Tongue (tissue), 2 donors: Measurements from ENCODE around the gene SSR1. TPM values are rescaled to one million over a fixed set of nuclear protein-coding genes. Genes with fewer than 3 reads are reported as not detected.

Source experiments
- DNase-seq: peaks from one replicate; pipeline ENCODE4 v3.0.0-alpha.2; 2015
- total RNA-seq: library from RNA; depleted of rRNA; stranded (reverse); fragments of >200 nt; gene quantifications from one replicate; pipeline ENCODE4 v1.2.3, GENCODE V29; 2014

The SSR1 gene
- total RNA-seq, 1 donor from 2014 or later, result 60.5 TPM

DNA sequence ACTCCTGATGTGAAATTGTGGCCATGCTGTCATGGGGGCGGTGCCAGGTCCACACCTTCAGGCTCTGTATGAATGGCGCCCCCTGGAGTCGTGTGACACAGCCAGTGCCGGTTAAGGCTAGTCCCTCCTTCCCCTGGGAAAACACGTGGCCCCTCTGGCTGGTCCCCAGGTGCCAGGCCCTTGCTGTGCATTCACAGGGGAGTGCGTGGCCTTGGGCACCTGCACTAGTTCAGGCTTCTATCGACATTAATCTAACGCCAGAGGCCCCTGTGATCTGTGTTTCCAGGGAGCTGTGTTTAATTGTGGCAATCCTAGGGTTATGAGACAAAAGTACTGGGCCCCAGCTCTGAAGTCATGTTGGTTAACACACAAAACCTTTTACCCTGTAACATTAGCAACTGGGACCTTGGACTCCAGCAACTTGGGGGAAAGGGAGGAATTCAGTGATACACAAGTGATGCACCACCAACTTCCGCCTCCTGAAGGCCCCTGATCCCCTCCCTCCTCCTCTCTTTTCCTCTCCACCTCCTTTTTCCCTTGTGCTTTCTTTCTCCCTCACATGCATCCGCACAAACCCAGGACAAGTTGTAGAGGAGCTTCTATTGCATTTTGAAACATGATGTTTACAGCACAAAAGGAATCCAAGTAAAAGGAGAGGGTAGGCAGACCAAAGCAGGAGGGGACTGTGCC, 74.0 kb downstream of the SSR1 start:
- DNase-seq, result peak; percentile 87

- no peak for DNase-seq
Observed at GRCh38 chr6:7238526-7238899, 74.5 kb downstream of the SSR1 start.

DNA sequence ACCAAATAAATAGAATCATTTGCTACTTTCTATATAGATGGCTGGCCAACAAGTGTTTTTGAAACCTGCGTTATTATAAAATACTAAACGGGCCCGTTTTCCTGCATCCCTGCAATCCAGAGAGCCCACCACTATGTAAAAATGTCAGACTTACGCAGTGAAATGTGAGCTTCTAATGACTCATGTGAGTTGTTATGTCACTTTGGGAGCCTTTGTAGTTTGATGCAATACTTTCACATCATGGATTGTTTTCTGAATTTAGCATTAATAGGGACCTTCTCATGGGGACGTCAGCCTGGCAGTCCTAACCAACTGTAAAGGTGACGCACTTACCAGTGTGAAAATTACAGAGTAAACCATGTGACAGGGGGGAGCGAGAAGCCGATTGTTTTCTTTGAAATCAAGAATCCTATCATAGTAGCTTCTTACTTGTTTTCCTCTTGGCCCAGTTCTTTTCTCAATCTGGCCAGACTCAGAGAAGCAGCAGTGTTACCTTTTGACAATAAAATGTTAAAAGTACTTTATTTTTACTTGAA, 75.3 kb downstream of the SSR1 start:
- no peak for DNase-seq

DNA sequence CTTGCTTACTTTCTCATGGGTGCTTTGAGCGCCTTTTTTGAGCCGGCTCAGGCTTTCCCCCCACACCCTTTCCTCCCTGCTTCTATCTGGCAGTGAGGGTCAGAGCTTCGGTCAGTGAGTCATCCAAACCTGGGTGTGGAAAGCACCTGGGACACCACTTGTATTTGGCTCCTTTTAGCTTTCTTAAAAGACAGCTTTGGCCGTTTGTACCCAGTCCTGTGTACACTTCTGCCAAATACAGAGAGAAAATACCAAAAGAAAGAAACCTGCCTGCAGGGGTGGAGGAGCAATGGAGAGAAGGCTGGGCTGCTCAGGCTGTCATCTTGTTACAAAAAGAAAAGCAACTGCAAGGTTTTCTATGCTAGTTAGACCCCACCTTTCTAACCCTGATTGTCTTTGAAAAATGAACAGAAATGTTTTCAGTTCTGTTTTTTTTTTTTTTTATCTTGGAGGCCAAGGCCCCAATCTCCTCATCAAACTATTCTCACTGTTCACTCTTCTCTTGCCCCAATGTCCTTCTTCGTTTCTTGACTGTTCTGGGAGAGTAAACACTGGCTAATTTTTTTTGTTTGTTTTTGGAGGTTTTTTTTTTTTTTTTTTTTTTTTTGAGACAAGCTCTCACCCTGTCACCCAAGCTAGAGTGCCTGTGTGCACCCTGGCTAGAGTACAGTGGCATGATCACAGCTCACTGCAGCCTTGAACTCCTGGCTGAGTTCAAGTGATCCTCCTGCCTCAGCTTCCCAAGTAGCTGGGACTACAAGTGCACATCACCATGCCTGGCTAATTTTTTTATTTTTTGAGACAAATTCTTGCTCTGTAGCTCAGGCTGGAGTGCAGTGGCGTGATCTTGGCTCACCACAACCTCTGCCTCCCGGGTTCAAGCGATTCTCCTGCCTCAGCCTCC, 76.4 kb downstream of the SSR1 start:
- DNase-seq, result no peak

DNA sequence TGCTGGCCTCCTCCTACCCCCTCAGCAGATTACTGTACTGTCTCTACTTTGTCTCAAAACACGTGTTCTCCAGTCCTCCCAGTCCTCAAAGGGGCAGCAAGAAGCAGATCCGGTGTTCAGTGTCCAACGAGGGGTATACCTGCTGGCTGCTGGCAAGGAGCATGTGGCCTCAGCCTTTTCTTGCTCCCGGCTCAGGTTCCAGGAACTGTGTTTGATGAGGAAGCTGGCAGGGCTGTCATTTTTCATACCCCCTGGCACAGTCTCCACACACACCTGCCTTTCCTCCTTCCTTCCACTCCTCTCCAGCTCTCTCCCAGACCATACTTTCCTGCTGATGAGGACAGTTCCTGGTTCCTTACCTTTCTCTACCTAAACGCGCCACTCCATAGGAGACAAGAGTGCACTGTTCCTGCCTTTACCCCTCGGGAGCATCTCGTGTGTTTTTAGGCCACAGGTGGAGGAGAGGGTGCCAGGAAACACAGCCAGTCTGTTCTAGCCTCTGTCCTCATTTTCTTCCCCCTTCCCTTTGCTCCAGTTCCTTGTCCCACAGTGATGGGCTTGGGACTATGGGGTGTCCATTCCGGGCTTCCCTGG, 77.2 kb downstream of the SSR1 start:
- DNase-seq, result no peak

DNA sequence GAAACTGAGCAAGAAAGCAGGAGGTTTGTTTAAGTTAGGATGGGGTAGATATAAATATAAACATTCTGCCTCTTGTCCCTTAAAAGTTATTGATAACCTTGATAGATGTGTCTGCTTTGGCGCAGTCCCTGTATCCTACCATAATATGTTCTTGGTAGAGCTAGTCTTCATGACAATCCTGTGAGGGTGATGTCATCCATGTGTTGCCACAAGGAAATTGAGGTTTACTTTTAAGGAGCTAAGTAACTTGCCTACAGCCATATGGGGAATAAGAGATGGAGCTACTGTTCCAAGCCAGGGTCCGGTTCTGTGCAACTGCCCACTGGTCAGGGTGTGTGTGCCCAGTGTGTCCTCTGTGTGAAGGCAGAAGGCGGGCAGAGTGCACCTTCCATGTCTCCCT, 78.5 kb downstream of the SSR1 start:
- no peak for DNase-seq

- DNase-seq, result no peak
Observed at GRCh38 chr6:7232351-7232750, 80.6 kb downstream of the SSR1 start.

DNA sequence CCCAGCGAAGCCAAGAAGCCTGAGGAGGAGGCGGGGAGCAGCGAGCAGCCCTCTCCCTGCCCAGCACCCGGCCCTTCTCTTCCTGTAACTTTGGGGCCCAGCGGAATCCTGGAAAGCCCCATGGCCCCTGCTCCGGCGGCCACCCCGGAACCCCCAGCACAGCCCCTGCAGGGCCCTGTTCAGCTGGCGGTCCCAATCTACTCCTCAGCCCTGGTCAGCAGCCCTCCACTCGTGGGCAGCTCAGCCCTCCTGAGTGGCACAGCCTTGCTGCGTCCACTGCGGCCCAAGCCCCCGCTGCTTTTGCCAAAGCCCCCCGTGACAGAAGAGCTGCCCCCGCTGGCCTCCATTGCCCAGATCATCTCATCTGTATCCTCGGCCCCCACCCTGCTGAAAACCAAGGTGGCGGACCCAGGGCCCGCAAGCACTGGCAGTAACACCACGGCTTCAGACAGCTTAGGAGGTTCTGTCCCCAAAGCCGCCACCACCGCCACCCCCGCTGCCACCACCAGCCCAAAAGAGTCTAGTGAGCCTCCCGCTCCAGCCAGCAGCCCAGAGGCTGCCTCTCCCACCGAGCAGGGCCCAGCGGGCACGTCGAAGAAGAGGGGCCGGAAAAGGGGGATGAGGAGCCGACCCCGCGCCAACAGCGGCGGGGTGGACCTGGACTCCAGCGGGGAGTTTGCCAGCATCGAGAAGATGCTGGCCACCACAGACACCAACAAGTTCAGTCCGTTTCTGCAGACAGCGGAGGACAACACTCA, 81.9 kb downstream of the SSR1 start:
- no peak for DNase-seq

- DNase-seq, result no peak
Observed at GRCh38 chr6:7230327-7230691, 82.7 kb downstream of the SSR1 start.

- no peak for DNase-seq
Observed at GRCh38 chr6:7229376-7230326, 83.3 kb downstream of the SSR1 start.

DNA sequence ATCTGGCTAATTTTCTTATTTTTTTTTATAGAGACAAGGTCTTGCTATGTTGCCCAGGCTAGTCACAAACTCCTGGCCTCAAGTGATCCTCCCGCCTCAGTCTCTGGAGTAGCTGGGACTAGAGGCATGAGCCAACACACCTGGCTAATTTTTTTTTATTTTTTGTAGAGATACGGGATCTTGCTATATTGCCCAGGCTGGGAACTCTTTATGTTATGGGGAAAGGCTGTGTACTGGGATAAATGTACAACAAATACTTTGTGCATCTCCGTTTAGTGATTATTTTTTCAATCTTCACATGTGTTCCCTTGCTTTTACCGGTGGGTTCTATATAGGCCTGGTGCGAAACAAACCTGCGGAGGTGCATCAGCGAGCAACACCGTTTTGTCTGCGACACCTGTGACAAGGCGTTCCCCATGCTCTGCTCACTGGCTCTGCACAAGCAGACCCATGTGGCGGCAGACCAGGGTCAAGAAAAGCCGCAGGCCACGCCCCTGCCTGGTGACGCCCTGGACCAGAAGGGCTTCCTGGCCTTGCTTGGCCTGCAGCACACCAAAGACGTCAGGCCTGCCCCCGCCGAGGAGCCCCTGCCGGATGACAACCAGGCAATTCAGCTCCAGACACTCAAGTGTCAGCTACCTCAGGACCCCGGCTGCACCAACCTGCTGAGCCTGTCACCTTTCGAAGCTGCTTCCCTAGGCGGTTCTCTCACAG, 84.2 kb downstream of the SSR1 start:
- no peak for DNase-seq

GRCh38 chr6:7224731-7225130, 88.3 kb downstream of the SSR1 start:
- DNase-seq, result no peak

DNA sequence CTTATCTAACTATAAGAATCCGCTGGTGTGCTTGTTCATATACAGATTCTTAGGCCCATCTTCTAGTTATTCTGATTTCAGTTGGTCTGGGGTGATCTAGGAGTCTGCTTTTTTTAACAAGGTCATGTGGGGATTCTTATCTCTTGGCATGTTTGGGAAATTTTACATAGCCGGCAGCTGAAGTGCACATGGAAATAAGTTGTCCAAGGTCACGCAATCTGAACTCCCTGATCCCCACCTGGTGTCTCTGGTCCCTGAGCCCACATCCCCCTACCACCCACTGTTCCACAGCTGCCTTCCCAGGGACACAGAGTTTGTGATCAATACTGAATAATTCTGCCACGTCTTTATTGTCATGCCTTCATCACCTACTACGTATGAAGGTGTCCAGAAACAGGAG, 90.8 kb downstream of the SSR1 start:
- DNase-seq, result no peak

DNA sequence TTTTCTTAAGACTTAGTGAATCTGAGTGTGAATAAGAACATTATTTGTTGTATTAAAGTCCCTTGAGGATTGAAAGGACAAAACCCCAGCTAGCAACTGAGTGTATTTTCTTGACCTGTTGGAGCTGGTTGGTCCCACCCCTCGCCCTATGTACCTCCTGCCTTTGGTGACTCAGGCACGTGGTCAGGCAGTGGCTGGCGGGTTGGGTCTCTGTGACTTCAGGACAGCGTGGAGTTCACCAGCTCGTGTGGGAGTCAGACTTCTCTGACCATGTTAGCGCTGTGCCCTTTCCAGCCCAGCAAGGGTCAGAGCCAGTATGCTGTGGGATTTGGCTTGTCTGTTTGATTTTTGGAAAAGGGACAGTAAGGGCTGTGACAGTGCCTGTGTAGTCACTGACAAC, 93.7 kb downstream of the SSR1 start:
- no peak for DNase-seq

DNA sequence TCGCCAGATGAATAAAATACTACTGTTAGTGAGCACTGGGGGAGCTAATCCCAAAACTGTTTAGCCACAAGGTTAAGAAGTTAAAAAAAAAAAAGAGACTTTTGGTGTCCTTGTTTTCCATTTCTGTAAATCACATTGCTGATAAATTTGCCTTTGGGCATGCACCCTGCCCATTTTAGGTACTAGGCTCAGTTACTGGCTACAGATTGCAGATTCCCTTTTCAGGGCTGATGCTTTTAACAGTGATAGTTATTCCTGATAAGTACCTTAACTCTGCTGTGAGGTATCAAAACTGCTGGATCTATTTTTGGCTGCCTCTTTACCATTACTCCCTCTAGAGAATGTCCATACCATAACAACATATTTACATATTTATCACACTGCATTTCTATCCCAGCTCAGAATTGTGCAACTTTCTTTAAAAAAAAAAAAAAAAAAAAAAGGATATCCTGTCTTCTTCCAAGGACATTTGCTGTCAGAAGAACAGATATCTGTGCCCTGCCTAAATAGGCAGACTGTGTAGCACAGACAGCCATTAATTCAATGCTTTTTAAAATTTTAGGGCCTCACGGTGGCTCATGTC, 94.5 kb downstream of the SSR1 start:
- no peak for DNase-seq

Other genes with a start within 250 kb of the SSR1 start
- 44.7 TPM for gene RREB1, start 205.2 kb downstream of the SSR1 start, total RNA-seq
- gene CAGE1, start 76.5 kb upstream of the SSR1 start, total RNA-seq, result 0.21 TPM
- gene RIOK1, start 76.6 kb upstream of the SSR1 start, total RNA-seq, result 36.4 TPM
- gene DSP, start 228.5 kb upstream of the SSR1 start, total RNA-seq, result 167 TPM